Limb (tissue), 2 donors: ENCODE results near the gene RASAL1.
"Not testable (repeated sequence)": the region's sequence is repeated elsewhere in the genome, so short reads cannot be mapped to it uniquely, and the experiment has no call there.

Source experiments
- DNase-seq, 2 donors: peaks; one replicate each; pipeline ENCODE4 v3.0.0-alpha.2; 2016; ENCODE audit errors: extremely low spot score in 2 of 2

RASAL1 gene

GRCh38 chr12:113142173-113142885 is 6.8 kb upstream of the RASAL1 start:
- no peak for DNase-seq

DNA sequence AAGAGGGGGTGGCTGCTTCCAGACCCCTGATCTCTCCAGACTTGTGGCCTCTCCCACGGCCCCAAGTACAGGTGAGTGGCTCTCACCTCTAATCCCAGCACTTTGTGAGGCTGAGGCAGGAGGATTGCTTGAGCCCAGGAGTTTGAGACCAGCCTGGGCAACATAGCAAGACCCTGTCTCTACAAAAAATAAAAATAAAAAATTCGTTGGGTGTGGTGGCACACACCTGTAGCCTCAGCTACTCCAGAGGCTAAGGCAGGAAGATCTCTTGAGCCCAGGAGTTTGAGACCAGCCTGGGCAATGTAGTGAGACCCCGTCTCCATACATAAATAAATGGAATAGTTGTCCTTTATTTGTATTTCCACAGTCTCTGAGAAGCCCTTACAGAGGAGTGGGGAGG is 6.2 kb upstream of the RASAL1 start:
- DNase-seq: not testable (repeated sequence)

DNA sequence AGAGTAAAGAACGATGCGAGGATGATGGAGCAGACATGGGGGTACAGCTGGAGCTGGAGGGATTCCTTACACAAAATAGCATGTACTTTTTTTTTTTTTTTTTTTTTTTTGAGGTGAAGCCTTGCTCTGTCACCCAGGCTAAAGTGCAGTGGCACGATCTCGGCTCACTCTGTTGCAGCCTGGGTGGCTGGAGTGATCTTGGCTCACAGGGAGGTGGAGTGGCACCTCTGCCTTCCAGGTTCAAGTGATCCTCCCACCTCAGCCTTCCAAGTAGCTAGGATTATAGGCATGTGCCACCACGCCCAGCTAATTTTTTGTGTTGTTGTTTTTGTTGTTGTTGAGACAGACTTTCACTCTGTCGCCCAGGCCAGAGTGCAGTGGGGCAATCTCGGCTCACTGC is 5.1 kb upstream of the RASAL1 start:
- no peak for DNase-seq

DNA sequence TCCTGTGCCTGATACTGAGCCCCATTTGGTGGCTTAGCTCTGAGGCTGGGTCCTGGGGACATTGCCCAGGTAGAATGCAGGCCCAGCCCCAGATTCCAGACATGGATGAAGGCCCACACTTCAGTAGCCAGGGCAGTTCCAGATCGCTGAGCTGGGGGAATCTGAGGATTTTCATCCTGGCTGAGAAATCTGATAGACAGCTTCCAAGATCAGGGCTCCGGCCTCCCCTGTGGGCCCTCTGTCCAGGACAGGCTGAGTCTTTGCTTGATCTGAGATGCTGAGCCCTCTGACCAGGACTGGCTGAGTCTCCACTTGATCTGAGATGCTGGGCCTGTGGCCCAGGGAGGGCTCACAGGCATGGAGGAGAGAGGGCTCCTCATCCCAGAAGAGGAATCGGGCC is 3.3 kb upstream of the RASAL1 start:
- no peak for DNase-seq

DNA sequence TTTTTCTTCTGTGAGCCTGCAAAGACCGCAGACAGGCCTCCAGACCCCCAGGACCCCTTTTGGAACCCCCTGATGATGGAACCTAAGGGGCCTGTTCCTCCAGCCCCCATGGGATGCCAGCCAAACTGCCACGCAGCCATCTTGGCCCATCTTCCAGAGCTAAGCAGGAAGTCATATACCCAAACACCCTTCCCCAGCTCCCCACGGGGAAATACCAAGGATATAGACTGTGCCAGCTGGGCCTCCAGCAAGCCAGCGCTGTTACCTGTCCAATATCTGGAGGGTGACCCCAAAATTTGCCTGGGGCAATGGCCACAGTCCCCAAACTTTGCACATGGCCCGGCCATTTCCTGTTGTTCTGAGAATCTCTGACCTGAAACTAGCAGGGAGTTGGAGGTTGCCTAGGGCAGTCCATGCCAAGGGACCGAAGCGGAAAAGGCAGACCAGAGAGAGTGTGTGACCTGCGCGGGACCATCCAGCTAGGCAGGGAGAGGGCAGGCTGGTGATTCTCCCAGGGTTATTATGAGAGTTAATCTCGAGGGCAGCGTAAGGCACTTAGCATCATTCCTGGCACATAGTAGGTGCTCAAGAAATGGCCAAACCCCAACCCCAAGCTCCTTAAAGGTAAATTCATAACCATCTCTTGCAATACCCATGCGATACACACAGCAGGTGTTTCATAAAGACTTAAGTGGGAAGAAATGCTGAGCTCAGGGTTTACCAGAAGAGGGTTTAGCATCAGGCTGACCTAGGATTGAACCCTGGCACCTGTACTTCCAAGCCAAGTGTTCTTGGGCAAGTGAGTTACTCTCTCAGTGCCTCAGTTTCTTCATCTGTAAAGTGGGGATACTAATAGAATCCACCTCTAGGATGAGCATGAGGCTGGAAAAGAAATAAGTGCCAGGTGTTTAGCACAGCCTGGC is 2.6 kb upstream of the RASAL1 start:
- DNase-seq: peak in 1 of 2 donors; percentile 19

GRCh38 chr12:113136990-113137511 is 1.5 kb upstream of the RASAL1 start:
- no peak for DNase-seq

DNA sequence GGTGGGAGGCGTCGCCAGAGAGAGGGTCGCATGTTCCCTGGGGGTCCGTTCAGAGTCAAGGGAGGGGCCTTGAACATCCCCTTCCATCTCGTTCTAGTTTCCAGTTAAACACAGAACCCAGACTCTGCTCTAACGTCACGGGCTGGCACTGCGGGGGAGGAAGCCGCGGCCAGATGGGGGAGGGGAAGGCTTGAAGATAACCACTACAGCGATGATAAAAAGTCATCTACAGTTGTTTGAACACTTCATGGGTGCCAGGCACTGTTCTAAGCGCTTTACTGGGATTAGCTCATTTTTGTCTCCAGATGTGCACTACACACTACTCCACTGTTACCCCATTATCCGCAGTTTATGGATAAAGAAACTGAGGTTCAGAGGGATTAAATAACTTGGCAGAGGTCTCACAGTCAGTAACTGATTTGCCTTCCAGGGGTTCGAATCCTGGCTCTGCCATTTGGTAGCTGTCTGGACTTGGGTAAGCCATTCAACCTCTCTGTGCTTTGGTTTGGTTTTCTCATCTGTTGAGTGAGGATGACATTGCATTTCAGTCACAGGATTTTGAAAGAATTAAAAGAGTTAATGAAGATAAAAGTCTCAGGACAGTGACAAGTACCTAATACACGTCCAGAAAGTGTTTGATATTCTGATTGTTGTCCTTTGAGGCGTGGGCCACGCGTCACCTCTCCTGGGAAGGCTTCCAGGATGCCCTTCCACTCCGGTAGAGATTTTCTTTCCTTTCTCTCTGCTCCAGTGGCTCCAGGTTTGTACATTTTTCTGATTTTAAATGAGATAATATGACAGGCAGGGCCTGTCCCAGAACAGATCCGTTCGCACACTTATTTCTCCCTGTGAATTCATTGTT is 798 bp upstream of the RASAL1 start:
- DNase-seq: no peak

DNA sequence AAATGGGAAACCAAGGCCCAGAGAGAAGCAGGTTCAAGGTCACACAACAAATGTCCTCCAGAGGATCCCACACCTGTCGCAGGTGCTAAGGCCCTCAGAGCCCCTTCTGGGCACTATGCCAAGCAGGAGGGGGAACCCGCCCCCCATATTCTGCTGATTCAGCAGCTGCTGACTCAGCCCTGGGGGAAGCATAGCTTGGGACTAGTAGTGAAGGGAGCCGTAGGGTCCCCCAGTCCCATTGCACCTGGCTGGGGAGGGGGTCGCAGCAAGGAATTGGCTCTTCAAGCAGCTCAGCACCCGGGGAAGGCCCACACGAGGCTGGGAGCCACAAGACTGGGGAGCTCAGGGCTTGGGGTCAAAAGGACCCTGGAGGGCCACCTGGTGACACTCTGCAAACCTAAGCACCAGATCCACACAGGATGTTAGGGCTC is 1.0 kb downstream of the RASAL1 start:
- DNase-seq: no peak

GRCh38 chr12:113134071-113134470 is 1.5 kb downstream of the RASAL1 start:
- DNase-seq: no peak

- DNase-seq: no peak
These were observed 1.9 kb downstream of the RASAL1 start for GRCh38 chr12:113133666-113134065.

DNA sequence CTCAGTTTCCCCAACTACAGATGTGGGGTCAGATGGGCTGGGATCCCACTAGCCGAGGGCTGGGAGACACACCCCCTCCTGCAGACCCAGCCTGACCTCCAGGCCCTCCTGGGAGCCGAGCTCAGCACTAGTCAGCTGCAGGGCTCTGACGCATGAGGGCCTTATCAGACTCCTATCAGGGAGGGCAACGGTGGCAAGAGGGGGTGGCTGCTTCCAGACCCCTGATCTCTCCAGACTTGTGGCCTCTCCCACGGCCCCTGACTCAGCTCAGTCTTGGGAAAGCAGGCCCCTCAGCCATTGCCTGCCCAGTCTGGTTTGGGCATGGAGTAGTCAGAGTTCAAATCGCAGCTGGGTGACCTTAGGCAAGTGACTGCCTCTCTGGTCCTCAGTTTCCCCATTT is 2.5 kb downstream of the RASAL1 start:
- no peak for DNase-seq

- DNase-seq: no peak
These were observed 4.0 kb downstream of the RASAL1 start for GRCh38 chr12:113131556-113131955.

DNA sequence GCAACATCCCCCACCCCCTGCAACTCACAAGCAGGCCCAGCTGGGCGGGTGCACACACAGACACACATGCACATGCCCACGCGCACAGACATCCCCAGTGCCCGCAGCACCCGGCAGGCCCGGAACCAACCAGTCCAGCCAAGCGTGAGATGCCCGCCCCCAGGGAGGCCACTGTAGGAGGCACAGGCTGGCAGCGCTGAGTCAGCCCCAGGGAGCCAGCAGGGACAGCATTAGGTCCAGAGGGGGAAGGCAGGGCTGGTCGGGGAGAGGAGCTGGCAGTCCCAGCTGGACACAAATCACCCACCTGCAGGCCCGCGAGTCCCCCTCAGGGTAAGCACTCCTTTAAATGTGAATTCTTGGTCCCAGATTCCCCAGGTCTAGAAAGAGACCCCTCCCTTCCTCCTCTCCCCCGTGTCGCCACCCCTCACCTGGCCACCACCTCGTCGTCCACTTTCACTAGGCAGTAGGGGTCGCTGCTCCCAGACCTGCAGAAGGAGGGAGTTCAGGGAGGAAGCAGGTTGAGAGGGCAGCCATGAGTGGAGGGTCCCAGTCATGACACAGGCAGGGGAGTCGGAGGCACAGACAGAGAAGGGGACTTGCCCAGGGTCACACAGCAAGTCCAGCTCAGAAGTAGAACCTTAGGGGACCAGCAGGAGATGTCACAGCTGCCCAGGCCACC is 5.0 kb downstream of the RASAL1 start:
- DNase-seq: no peak

DNA sequence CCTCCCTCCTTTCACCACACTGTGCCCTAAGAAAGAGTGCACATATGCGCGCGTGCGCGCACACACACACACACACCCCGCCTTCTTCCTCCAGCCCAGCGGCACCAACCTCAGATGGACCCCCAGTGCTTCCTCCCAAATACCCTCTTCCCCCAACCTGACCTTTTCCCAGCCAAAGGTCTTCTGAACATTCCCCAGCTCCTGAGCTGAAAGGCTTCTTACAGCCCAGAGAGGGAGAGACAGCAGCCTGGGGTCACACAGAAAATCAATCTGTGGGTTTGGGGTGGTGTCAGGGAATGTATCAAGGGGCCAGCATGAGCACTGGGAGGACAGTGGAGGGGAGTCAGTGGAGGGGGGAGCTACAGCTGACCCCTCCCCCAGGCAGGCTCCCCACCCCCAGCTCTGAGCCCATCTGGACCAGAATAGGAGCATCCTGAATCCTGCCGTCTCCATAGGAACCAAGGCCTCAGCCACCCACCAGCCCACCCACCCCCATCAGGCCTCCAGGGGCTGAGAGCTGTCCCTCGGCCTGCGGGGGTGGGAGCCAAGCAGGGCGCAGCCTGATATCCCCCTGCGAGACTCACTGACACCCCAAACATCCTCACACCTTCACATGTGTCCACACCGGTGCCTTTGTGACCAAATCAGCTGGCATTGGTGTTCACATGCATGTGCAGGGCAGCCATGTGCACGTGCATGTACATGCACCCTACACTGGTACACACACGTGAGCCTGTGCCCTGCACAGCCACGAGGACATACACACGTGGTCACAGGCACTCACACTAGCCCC is 5.7 kb downstream of the RASAL1 start:
- no peak for DNase-seq

GRCh38 chr12:113128802-113129663 is 6.5 kb downstream of the RASAL1 start:
- no peak for DNase-seq

- DNase-seq: no peak
These were observed 7.8 kb downstream of the RASAL1 start for GRCh38 chr12:113127791-113128199.

DNA sequence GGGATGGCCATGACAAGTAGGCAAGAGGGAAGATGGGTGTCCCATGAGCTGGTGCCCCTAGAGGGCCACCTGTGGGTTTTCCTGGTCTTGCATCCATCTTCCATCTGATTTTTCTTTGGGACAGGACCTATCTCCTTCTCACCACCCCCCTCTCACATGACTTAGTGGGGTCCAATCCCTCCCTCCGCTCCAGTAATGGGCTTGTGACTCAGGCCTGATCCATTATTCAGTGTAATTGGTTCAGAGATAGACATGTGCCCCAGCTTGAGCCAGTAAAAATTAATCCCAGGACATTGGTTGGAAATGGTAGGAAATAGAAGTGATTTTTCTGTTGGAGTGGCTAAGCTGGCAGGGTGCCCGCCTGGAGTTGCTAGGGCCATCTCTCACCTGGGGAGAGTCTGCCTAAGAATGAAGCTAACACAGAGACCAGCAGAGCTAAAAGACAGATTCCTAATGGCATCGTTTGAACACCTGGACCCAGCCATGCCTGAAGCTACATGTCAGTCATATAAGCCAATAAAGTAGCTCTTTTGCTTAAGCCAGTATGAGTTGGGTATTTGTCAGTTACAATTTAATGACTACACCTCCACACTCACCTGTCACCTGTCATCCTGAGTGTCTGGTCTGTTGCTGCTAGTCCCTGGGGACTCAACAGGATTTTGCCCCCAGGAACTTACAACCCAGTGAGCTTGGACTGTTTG is 14.7 kb downstream of the RASAL1 start:
- DNase-seq: no peak

GRCh38 chr12:113119980-113120669 is 15.4 kb downstream of the RASAL1 start:
- DNase-seq: no peak
